NCI-H1417 treated with DMSO at 0.1 percent for 48 hours (cell line): Measurements from ENCODE around the gene NMRAL1.

Experiments used
- DNase-seq: peaks from one replicate; lab custom pipeline; 2025; lab: John Stamatoyannopoulos, UW

NMRAL1 gene

DNA sequence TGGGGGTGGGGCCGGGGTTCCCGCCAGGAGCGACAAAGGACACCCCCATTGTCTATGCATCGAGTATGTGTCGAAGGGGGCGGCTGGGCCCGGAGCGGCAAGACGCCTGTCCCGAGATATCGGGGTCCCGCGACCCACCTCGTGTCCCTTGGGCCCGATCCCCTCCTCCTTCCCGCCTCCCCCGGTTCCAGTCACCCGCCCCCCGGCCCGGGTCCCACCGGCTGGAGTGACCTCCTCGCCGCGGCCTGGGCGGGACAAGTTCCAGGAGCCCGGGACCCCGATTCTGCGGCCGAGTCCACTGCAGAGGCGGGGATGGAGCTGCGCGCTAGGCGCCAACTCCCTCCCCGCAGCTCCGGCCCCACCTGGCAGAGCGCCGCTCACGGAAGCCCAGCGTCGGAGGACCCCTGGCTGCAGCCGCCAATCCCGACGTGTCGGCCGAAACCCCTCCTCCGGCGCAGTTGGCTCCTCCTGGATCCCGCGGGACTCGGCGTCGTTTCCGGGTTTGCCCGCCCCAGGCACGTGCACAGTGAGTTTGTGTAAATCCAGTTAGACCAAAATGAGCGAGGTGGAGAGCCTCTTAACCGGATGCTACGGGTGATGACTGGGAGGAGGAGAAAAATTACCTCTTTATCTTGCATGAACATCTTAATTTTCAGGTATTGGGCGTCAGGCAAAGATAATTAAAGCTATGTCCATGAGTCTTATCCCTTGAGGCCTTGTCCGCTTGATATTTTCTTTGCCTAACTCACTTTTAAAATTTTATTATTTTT lies at the start of gene NMRAL1:
TSS of gene NMRAL1 (minus strand) at position 434 of the 770 bp plus-strand sequence. CDS start 493 bp downstream, outside the sequence.
- peak; percentile 73 for DNase-seq

DNA sequence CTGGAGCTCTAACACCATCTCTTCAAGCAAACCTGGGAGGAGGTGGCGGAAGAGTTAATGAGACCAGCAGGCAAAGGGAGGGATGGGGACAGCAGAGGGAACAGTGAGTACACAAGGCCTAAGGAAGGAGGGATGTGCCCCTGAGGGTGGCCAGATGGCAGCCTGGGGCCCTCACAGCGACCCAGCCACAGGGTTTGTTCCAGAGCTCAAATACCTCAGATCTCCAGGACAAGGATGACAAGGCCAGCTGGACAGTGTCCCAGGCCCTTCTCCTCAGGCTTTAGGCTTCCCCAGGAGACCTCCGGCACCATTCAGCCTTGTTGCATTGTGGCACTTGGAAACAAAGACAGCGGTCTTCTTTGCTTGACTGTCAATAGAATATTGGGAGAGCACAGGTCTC lies 49.3 kb upstream of the NMRAL1 start:
- DNase-seq, result no peak

DNA sequence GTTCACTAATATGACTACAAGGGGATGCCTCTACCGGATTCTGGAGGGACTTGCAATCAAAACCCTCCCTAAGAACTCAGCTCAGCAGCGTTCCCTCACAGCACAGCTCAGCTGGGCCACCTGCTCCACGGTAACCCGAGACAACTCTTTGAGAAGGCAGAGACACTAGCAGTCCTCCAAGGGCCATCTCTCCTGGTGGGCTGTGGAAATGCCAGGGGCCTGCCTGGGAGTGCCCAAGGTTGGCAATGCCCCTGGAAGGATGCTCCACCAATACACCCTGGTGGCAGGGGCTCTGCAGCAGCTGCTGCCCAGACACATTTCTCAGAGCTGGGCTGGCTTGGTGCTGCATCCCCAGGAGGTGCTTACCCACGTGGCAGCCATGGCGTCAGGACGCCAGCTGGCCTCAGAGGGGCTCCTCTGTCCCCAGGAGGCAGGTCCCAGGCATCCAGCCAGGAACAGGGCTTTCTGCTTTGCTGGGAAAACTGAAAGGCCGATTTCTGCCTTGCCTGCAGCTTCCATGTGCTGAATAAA lies 47.7 kb upstream of the NMRAL1 start:
- no peak for DNase-seq

DNA sequence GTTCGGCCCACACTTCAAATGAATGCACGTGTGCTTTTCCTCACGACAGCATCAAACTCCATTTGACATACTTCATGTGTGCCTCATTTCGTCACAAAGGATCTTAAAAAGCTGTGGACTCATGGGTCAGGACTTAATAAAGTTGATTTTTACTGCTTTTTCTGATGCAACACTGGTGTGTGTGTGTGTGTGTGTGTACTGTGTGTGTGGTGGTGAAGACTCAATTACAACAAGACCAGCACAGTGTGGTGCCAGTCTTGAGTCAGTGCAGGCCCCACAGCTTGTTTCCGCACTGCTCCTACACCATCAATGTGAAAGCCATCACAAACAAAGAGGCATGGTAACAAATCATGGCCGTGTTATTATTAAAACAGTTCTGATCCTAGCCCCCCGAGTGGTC lies 46.5 kb upstream of the NMRAL1 start:
- no peak for DNase-seq

DNA sequence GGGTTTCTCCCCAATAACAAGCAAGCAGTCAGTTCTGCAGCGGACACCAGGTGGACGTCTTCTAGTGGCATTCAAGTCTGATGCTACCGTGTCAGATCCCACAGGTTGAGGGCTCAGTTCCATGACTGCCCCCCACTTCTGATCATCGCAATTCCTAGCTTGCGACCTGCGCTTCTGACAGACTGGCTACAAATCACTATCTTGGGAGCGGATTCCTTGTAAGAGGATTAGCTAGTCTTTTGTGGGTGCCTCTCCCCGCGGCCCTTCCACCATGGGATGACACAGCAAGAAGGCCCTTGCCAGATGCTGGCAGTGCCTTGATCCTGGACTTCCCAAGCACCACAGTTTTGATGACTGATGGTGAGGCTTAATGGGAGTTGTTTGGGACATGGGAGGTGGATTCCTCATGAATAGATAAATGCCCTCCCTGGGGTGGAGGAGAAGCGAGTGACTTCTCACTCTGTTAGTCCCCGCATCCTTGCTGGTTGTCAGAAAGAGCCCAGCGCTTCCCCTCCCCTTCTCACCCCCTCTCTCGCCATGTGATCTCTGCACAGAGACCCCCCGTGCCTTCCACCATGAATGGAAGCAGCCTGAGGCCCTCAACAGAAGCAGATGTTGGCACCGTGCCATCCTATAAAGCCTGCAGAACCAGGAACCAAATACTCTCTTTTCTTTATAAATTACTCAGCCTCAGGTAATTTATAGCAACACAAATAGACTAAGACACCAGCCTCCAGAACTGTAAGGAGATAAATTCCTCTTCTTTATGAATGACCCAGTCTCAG lies 45.0 kb upstream of the NMRAL1 start:
- no peak for DNase-seq

DNA sequence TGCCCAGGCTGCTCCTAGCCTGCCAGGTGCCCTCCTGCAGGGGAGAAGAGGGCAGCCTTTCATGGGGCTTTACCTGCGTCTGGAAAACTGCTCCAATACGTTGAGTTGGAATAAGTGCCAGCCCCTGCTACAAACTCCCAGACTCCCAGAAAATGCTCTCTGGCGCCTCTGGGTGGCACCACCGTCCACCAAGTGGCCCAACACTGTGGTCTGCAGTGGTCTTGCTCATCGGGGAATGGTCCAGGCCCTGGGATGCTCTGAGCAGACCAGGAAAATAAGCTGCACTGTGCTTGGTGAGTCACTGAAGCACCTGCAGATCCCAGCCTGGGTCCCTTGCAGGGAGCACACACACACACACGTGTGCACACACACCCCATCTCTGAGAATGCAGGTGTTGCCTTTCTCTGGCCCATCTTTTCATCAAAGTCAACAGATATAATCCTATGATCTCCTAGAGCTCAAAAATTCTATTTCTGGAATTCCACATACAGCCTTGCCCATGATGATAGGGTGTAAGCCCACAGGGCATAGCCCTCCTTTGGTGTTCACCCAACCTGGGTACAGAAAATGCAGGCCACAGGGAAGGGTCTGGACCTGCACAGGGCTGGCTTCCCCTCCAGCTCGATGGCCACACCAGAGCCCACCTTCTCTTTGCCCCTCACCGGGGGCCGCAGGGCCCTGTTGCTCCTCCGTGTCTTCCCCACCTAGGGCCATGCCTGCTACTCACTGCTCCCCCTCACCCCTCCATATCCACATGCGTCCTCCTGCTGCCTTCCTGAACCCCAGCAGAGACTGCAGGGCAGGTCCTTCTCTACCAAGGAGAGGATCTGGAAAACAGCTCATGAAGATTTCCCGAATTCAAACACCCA lies 43.6 kb upstream of the NMRAL1 start:
- DNase-seq, result no peak

DNA sequence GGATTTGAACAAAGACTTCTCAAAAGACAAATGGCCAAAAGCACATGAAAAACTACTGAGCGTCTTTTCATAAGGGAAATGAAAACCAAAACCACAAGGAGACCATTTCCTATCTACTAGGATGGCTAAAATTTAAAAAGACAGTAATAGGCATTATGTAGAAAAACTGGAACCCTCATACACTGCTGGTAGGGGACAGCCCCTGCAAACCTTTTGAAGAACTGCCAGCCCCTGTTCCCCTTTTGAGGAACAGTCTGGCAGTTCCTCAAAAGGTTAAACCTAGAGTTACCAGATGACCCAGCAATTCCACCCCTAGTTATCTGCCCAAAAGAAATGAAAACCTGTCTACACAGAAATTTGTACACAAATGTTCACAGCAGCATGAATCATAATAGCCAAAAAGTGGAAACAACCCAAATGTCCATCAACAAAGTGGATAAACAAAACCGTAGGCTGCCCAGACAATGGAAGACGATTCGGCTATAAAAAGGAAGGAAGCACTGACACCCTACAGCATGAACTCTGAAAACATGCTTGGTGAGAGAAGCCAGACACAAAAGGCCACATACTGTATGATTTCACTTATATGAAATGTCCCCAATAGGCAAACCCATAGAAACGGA lies 41.3 kb upstream of the NMRAL1 start:
- DNase-seq, result no peak

DNA sequence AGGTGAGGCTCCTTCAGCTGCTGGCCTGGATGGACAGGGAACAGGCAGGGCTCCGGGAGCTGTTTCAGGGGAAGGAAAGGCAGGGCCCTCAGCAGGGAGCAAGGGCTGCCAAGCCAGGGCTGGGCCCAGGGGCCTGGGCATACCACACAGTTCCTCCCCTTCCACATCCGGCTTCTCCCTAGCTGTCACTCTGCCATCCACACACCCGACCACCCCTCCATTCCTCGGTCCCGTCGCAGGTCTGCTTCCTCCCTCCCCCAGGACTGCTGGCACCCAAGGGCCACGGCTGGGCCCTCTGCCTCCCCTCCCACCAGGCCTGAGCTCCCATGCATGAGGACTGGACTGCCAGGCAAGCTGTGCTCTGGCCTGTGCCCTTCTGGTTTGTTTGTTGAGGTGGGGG lies 40.2 kb upstream of the NMRAL1 start:
- DNase-seq, result no peak

DNA sequence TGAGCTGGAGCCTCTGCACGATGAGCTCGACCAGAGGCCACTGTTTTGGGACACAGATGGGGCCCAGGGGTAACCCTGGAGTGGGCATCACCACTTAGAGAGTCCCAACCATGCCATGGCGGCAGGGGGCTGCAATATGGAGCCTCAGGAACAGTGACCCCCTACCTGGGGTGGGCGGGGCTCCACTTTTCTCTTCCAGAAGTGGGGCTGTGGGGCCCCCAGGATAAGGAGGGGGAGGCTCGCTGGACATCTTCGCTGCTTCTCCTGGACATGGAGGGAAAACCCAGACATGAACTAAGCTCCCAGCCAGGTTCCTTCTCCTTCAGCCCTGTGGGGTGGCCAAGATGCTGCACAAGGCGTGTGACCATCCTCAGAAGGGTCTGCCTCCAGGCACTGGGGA lies 39.5 kb upstream of the NMRAL1 start:
- DNase-seq, result no peak

DNA sequence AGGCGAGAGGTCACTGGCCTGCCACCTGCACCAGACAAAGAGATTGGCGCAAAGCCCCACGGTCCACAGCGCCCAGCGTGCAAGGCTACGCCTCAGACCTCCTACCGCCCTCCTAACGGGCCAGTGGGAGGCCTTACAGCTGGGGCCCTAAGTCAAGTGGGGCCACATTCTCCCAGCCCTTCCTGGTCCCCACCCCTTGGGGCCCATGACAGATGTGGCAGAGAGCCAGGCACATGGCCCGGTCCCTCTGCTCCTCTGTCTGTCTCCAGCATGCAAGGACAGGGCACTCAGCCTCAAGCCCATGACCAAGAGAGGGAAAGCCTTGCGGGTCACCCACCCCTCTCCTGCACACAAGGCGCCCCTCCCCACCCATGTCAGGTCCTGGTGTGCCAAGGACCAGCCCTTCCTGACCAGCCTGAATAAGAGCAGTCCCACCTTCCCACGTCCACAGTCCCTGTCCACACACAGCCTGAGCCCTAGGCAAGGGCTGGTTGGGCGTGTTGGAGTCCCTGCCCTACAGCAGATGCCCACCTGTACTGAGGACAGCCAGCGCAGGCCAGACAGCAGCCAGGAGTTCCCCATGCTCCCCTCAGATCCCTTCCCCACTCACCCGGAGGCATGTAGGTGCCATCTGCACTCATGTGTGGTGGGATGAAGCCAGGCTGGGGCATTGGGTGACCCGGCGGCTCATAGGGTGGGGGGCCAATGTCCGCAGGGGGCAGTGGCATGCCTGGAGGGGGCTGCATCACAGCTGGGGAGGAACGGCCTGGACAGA lies 38.8 kb upstream of the NMRAL1 start:
- no peak for DNase-seq

DNA sequence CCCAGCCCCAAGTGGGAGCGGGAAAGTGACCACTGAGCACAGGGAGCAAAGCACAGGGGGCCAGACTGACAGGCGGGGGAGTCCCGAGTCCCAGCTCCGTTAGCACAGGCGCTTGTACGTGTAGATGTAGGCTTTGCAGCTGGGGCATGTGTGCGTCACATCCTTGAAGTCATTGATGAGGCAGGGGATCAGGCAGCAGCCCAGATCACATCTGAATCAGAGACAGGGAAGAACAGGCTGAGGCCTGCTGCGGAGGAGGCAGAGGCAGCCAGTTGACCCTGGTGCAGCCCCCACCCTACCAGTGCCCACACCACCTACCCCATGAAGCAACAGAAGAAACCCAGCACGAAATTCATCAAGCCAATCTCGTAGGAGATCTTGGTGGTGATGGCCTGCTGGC lies 38.0 kb upstream of the NMRAL1 start:
- no peak for DNase-seq

DNA sequence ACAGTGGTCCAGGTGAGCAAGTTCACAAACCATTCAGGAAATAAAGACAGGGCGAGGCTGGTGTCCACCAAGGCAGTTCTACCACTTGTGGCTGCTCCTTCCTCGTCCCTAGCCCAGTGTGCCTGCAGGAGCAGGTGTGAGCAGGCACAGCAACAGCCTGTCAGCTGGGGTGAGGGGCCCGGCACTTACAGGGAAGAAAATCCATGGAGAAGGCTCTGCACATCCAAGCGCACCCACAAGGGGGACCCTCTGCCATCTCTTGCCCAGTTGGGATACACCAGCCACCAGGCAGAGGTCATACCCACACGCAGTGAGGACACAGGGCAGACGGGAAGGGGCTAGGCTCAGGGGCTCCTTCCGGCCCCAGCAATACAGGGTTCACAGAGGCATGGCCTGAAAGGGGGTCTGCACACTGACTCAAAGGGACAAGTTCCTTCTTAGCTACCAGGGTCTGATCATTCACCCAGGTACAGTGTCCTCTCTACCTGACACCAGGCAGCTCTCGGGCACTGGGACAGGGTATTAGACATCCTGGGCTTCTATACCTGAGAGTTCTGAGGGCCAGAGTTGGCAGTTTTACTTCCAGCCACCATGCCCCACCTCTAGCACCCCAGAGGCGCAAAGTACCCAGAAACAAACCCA lies 37.1 kb upstream of the NMRAL1 start:
- DNase-seq, result no peak

DNA sequence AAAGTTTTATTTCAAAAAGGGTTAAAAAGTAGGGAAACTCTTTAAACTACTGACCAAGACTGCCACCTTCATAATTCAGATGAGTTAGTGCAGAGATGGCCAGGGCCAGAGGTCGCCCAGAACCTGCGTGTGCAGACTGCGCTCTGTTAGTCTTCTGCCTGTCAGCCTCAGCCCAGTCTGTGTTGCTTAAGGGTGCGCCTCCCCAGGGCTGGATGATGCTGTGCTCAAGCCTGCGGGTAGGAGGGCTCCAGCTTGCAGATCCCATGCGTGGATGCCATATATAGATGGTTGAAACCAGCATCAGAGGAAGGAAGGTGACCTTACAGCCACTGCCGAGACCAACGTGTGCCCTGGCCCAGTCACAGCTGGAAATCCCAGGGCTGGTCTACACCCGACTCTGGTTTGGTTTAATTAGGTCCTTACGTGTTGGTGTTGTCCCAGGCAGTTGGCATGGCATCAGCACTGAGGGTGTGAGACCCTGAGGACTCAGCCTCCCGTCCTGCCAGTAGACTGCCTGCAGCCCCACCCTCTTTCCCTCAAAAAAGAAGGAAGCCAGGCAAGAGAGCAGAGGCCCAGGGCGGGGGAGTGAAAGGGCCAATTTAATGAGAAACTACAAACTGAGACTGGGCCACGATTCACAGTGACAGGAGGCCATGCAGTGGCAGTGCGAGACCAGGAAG lies 36.5 kb upstream of the NMRAL1 start:
- DNase-seq, result no peak

DNA sequence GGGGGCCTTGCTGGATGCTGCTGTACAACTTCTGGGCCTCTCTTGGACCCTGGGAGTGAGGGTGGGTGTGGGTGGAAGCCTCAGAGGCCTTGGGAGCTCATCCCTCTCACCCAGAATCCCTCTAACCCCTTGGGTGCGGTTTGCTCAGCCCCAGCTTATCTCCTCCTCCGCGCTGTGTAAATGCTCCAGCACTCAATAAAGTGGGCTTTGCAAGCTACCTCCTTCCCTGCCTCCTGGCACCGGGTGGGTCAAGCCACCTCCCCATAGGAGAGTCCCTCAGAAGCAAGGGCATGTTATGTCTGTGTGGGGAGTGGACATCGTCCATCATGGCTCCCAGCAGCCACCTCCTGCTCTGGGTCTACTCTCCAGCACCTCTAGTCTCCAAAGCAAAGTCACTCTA lies 35.7 kb upstream of the NMRAL1 start:
- no peak for DNase-seq

DNA sequence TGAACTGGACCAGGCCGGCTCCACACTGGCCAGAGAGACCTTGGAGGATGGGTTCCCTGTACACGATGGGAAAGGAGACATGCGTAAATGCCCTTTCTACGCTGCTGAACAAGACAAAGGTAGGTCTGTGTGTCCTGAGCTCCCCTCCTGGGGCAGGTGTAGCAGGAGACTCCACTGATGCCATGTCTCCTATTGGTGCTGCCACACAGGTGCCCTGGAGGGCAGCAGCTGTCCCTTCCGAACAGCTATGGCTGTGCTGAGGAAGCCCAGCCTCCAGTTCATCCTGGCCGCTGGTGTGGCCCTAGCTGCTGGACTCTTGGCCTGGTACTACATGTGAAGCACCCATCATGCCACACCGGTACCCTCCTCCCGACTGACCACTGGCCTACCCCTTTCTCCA lies 35.0 kb upstream of the NMRAL1 start:
- no peak for DNase-seq

DNA sequence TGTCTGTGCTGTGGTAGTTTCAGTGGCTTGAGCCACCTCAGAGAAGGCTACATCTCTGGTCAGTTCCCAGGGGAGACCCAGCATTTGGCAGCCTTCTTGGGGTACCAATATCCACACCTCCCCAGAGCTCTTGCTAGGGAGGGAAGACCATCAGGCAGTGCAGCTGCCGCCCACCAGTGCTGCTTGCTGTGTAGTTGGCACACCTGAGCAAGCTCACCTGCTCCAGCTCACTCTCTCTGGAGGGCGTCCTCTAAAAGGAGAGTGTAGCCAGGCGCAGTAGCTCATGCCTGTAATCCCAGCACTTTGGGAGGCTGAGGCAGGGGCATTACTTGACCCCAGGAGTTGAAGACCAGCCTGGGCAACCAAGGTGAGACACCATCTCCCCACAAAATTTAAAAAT lies 34.4 kb upstream of the NMRAL1 start:
- DNase-seq, result no peak

DNA sequence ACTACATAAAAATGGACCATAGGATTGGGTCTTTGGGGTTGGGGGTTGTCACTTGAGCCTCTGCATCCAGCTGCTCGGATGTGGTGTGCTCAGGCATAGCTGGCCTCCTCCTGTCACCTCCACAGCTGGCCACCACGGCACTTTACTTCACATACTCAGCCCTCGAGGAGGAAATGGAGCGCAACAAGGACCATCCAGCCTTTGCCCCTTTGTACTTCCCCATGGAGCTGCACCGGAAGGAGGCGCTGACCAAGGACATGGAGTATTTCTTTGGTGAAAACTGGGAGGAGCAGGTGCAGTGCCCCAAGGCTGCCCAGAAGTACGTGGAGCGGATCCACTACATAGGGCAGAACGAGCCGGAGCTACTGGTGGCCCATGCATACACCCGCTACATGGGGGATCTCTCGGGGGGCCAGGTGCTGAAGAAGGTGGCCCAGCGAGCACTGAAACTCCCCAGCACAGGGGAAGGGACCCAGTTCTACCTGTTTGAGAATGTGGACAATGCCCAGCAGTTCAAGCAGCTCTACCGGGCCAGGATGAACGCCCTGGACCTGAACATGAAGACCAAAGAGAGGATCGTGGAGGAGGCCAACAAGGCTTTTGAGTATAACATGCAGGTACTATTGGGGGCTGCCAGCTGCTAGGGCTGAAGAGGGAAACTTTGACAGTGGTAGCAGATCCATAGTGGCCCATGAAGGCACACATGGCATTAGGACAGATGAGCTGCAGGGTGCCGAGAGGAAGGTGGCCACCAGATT lies 33.3 kb upstream of the NMRAL1 start:
- DNase-seq, result no peak

DNA sequence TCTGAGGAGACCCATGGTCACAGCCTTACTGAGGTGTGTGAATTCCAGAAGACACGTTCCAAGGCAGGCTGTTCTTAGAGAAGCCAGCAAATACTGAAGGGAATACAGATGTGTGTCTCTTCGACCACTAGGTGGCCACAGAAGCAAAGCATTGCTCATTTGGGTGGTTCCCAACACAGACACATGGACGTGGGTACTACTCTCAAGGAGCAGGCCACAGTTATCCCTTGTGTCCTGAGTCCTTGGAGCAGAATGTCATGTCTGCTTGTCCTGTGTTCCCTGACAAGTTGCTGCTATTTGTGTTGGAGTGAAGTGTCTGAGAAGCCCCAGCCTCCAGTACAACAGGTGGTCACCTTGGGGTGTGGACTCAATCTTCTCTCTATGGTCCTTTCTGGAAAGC lies 32.0 kb upstream of the NMRAL1 start:
- DNase-seq, result no peak
